Activated CD4-positive, alpha-beta T cell treated with anti-CD3 and anti-CD28 coated beads, Interleukin-2, amount 10 ng/mL, durations not matched to agents 24 days and 14 days (primary cell): ENCODE data around the gene SH3RF1. TPM values are rescaled to one million over a fixed set of nuclear protein-coding genes. Genes with fewer than 3 reads are reported as not detected.

ENCODE experiments used
- DNase-seq: peaks from one replicate; pipeline ENCODE4 v3.0.0; 2022
- H3K27ac Mint-ChIP-seq: one replicate; pipeline ENCODE4 v1.8.0; 2022; ENCODE audit warnings: mild to moderate bottlenecking, mixed read lengths
- H3K27me3 Mint-ChIP-seq: one replicate; pipeline ENCODE4 v1.8.0; 2022; ENCODE audit warnings: mixed read lengths
- H3K36me3 Mint-ChIP-seq: one replicate; pipeline ENCODE4 v1.8.0; 2022; ENCODE audit warnings: low read depth, mild to moderate bottlenecking, mixed read lengths
- H3K4me1 Mint-ChIP-seq: one replicate; pipeline ENCODE4 v1.8.0; 2021; ENCODE audit warnings: mixed read lengths
- H3K4me3 Mint-ChIP-seq: one replicate; pipeline ENCODE4 v1.8.0; 2022; ENCODE audit warnings: mild to moderate bottlenecking, moderate library complexity, mixed read lengths
- H3K9me3 Mint-ChIP-seq: one replicate; pipeline ENCODE4 v1.8.0; 2021; ENCODE audit warnings: mixed read lengths
- intact Hi-C: fragments of 100-400 bp; cut with micrococcal nuclease; formaldehyde crosslinking; loops from one replicate; pipeline ENCODE4 v1.15.1; 2023
- total RNA-seq: library from RNA; stranded (reverse); gene quantifications from 2 replicates; pipeline ENCODE4 v1.2.3, GENCODE V29; 2022

SH3RF1 gene
- total RNA-seq, 1 donor from 2014 or later: 0.68 TPM

GRCh38 chr4:169116270-169116901 lies 154.4 kb downstream of the SH3RF1 start:
- Mint-ChIP-seq H3K36me3 (no peaks in the 10 kb centered on the region), H3K4me3 (no peak overlapping the region), H3K27me3 (no peaks in the 10 kb centered on the region), H3K9me3 (no peaks in the 10 kb centered on the region), H3K27ac (no peak overlapping the region), H3K4me1 (peaks cover 5% of the 10 kb centered on the region)
- no peak for DNase-seq
- intact Hi-C loops: no loop called here

- H3K27me3 Mint-ChIP-seq: no peaks in the 10 kb centered on the region
- no peaks in the 10 kb centered on the region for H3K36me3 Mint-ChIP-seq
- H3K27ac Mint-ChIP-seq: no peak overlapping the region
- no peak for DNase-seq
- H3K4me1 Mint-ChIP-seq: peaks cover 5% of the 10 kb centered on the region
- H3K9me3 Mint-ChIP-seq: no peaks in the 10 kb centered on the region
- intact Hi-C loops: no loop called here
- H3K4me3 Mint-ChIP-seq: no peak overlapping the region
Measured at GRCh38 chr4:169115897-169116254, 154.9 kb downstream of the SH3RF1 start.

GRCh38 chr4:169115144-169115896 lies 155.4 kb downstream of the SH3RF1 start:
- H3K4me1 Mint-ChIP-seq: peaks cover 5% of the 10 kb centered on the region
- no peaks in the 10 kb centered on the region for H3K27me3 Mint-ChIP-seq
- intact Hi-C loops: no loop called here
- no peak overlapping the region for H3K27ac Mint-ChIP-seq
- no peak overlapping the region for H3K4me3 Mint-ChIP-seq
- no peak for DNase-seq
- no peaks in the 10 kb centered on the region for H3K9me3 Mint-ChIP-seq
- H3K36me3 Mint-ChIP-seq: no peaks in the 10 kb centered on the region

DNA sequence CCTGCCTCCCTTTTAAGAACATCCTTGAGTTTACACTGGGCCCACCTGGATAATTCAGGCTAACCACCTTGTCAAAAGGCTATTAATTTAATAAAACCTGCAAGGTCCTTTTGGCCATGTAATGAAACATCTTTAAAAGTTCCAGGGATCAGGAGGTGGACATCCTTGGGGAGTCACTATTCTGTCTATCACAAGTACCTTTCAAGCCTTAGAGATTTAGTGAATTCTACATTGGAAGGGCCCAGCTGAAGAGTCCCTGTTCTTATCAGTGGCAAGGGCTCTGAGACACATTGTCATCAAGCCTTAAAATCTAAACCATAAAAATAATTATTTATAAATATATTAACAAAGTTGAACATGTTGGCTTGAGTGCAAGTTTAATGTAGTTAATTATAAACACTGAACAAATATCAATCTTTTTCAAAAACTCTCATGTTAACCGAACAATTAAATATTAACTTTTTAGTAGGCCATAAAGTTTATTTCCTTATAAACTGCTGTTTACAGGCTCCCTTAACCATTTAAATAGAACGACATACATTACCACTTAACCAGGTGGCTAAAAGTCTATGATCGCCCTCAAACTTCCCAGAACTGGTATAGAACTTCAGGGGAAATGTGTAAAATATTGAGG lies 156.3 kb downstream of the SH3RF1 start:
- intact Hi-C loops: no loop called here
- Mint-ChIP-seq H3K27me3 (no peaks in the 10 kb centered on the region), H3K9me3 (no peaks in the 10 kb centered on the region), H3K36me3 (no peaks in the 10 kb centered on the region), H3K27ac (no peak overlapping the region), H3K4me3 (no peak overlapping the region), H3K4me1 (peaks cover 5% of the 10 kb centered on the region)
- DNase-seq: no peak

DNA sequence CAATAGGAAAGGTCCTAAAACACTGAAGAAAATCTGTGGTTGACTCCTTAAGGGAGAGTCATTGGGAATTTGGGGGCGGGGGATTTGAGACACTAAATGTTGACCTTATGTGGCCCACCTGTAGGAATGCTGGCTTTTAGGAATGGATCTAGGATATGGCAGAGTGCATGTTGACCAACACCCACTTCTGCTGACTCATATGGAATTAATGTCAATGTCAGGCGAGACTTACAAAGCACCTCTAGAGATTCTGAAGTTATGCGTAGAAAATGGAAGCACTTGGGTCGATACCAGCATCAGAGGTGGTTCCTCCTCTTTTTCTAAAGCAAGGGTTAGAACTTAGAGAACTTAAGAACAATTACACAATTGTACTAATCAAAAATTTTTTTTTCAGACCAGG lies 160.1 kb downstream of the SH3RF1 start:
- Mint-ChIP-seq H3K4me3 (no peak overlapping the region), H3K36me3 (no peaks in the 10 kb centered on the region)
- intact Hi-C loops: no loop called here

GRCh38 chr4:169109035-169109675 lies 161.6 kb downstream of the SH3RF1 start:
- Mint-ChIP-seq H3K36me3 (no peaks in the 10 kb centered on the region), H3K4me1 (no peaks in the 10 kb centered on the region), H3K9me3 (no peaks in the 10 kb centered on the region), H3K4me3 (no peak overlapping the region), H3K27ac (no peak overlapping the region), H3K27me3 (no peaks in the 10 kb centered on the region)
- intact Hi-C loops: no loop called here
- no peak for DNase-seq

More for the DNA sequence above, 160.1 kb downstream of the SH3RF1 start:
- Mint-ChIP-seq H3K27me3 (no peaks in the 10 kb centered on the region), H3K27ac (no peak overlapping the region), H3K9me3 (no peaks in the 10 kb centered on the region), H3K4me1 (peaks cover under 1% of the 10 kb centered on the region)
- no peak for DNase-seq

DNA sequence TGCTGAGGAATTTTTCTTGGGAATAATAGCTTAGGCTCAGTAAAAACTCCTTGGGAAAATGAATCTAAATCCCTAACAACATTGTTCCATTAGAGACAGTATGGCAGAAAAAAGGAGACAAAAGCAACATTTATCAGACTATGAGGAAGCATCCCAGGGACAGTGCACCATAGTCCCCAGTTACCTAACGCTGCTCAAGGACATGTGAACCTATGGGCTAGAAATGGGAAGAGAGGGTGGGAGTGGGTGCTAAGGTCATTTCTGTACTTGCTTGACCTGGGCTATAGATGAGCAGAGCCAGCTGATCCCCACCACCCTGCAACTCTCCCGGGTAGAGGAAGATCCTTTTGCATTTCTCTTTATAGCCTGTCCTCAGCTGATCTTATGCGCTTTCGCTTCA lies 162.5 kb downstream of the SH3RF1 start:
- Mint-ChIP-seq H3K27me3 (peaks cover 2% of the 10 kb centered on the region), H3K36me3 (no peaks in the 10 kb centered on the region), H3K9me3 (no peaks in the 10 kb centered on the region), H3K4me3 (no peak overlapping the region), H3K4me1 (no peaks in the 10 kb centered on the region), H3K27ac (no peak overlapping the region)
- intact Hi-C loops: no loop called here
- no peak for DNase-seq

- intact Hi-C loops: no loop called here
- no peak for DNase-seq
- Mint-ChIP-seq H3K36me3 (no peaks in the 10 kb centered on the region), H3K27ac (no peak overlapping the region), H3K4me3 (no peak overlapping the region), H3K4me1 (no peaks in the 10 kb centered on the region), H3K27me3 (peaks cover 2% of the 10 kb centered on the region), H3K9me3 (no peaks in the 10 kb centered on the region)
Measured at GRCh38 chr4:169107528-169107927, 163.2 kb downstream of the SH3RF1 start.

DNA sequence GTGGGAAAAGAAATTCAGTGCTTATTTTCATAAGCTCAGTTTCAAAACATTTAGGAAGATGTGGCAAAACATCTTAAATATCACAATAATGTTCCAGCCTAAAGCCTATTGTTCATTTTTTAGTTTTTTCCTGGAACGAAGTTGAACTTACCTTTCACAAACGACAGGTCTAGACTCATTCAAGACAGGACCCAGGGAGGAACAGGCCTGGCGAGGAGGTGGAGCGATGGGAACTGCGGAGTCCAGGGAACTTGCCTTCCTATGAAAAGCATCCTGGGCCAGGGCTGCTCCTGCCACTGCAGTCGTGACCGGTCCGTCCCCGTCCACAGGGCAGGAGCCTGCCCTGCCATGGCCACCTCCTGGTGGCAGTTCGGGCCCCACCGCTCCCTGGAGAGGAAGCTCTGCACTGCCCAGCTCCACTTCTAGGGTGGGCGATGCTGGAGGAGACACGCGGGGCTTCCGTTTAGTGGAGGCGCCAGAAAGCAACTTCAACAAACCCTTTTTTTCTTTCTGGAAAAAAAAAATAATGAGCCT lies 164.0 kb downstream of the SH3RF1 start:
- DNase-seq: no peak
- H3K36me3 Mint-ChIP-seq: no peaks in the 10 kb centered on the region
- H3K27me3 Mint-ChIP-seq: peaks cover 2% of the 10 kb centered on the region
- H3K27ac Mint-ChIP-seq: no peak overlapping the region
- intact Hi-C loops: no loop called here
- no peaks in the 10 kb centered on the region for H3K9me3 Mint-ChIP-seq
- H3K4me1 Mint-ChIP-seq: no peaks in the 10 kb centered on the region
- H3K4me3 Mint-ChIP-seq: no peak overlapping the region

DNA sequence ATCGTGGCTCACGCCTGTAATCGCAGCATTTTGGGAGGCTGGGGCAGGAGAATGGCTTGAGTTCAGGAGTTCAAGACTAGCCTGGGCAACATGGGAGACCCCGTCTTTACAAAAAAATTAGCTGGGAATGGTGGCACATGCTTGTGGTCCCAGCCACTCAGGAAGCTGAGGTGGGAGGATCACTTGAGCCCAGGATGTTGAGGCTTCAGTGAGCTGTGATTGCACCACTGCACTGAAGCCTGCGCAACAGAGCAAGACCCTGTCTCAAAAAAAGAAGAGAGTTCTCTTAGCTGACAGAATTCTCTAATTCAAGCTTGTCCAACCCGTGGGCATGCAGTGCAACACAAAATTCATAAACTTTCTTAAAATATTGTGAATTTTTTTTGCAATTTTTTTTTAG lies 165.1 kb downstream of the SH3RF1 start:
- intact Hi-C loops: no loop called here
- no peak for DNase-seq
- Mint-ChIP-seq H3K9me3 (no peaks in the 10 kb centered on the region), H3K27me3 (peaks cover 2% of the 10 kb centered on the region), H3K36me3 (no peaks in the 10 kb centered on the region), H3K4me1 (no peaks in the 10 kb centered on the region), H3K27ac (no peak overlapping the region), H3K4me3 (no peak overlapping the region)

GRCh38 chr4:169103966-169104412 lies 166.8 kb downstream of the SH3RF1 start:
- no peak overlapping the region for H3K4me3 Mint-ChIP-seq
- H3K4me1 Mint-ChIP-seq: no peaks in the 10 kb centered on the region
- DNase-seq: no peak
- H3K9me3 Mint-ChIP-seq: no peaks in the 10 kb centered on the region
- H3K27me3 Mint-ChIP-seq: peaks cover 2% of the 10 kb centered on the region
- intact Hi-C loops: no loop called here
- H3K27ac Mint-ChIP-seq: no peak overlapping the region
- no peaks in the 10 kb centered on the region for H3K36me3 Mint-ChIP-seq

DNA sequence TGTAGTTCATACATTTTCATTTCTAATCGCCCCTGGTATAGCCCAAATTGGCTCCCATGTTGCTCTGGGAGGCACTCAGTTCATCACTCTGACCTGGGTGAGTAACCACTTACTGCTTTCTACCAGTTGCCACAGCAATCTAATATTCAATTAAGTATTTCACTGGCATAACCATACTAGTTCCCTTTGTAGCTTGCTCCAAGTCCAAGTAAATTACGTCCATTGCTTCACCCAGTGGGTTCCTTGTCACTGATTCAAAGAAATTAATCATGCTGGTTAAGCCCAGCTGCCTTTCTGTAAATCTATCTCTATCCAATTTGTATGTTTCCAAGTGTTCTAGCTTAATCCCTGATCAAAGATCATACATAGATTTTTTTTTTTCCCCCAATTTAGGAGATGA lies 168.7 kb downstream of the SH3RF1 start:
- Mint-ChIP-seq H3K36me3 (no peaks in the 10 kb centered on the region), H3K4me3 (no peak overlapping the region), H3K9me3 (peaks cover 12% of the 10 kb centered on the region), H3K27me3 (peaks cover 2% of the 10 kb centered on the region), H3K27ac (no peak overlapping the region), H3K4me1 (no peaks in the 10 kb centered on the region)
- DNase-seq: no peak
- intact Hi-C loops: no loop called here

- Mint-ChIP-seq H3K9me3 (peaks cover 12% of the 10 kb centered on the region), H3K27me3 (peaks cover 2% of the 10 kb centered on the region), H3K36me3 (no peaks in the 10 kb centered on the region), H3K4me3 (no peak overlapping the region), H3K4me1 (no peaks in the 10 kb centered on the region), H3K27ac (no peak overlapping the region)
- intact Hi-C loops: no loop called here
- DNase-seq: no peak
Measured at GRCh38 chr4:169100670-169101101, 170.1 kb downstream of the SH3RF1 start.

DNA sequence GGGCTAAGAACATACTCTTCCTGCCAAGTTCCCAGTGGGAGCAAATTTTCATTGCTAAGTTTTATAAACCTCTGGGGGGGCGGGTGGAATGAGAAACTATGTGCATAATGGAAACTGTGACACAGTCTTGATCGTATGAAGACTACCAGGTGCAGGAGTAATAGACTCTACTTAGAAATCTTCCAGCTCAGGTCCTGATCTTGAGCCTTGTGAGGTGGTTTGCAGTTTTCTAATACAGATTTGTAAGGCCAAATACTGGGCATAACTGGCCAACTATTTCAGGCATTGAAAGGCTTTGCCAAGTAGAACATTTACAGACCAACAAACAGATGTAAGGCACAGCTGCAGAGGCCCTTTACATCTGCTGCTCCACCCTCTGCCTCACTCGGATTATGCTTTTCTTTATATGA lies 171.0 kb downstream of the SH3RF1 start:
- Mint-ChIP-seq H3K9me3 (peaks cover 12% of the 10 kb centered on the region), H3K27me3 (peaks cover 2% of the 10 kb centered on the region), H3K4me3 (no peak overlapping the region), H3K4me1 (no peaks in the 10 kb centered on the region), H3K36me3 (no peaks in the 10 kb centered on the region), H3K27ac (no peak overlapping the region)
- DNase-seq: no peak
- intact Hi-C loops: no loop called here
